ENCODE measurements around the gene R3HDM2.

R3HDM2 gene

DNA sequence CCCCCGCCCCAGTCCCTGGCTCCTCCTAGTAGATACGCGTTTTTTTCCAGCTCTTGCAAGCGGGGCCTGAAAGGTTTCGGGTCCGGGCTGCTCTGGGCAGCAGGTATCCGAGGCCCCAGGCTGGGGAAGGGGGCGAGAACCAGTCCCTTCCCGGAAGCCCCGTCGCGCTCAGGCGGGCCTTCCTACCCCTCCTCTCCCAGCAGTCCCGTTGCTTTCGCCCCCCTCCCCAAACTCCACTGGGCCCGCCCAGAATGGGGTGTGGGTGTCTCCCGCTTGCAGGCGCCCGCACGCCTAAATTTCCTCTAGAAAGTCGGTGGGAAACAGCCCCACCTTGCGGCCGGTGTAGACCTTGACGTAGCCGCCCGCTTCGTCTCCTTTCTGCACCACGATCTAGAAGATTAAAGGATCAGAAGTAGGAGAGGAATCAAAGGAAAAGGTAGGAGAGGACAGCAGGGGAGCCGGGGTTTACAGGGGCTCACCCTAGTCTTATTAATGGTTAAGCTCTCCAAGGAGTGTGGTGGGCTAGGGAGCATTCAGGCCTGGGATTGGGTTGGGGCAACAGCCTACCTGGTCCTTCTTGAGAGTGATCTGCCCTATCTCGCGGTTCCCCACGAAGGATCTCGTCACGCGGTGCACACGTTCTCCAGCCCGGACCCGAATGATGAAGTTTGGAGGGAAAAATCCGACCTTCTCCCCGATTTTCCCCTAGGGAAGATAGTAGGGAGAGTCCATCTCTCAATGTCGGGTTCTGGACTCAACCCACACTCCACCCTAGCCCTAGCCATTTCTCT, 187.1 kb downstream of the R3HDM2 start:
- H3K4me3 ChIP-seq (ENCODE audit: low read depth, low read length) = no peak overlapping the region
- DNase-seq (ENCODE audit: low read depth) = peak; percentile 88
- TF ChIP-seq, protein P1, sequence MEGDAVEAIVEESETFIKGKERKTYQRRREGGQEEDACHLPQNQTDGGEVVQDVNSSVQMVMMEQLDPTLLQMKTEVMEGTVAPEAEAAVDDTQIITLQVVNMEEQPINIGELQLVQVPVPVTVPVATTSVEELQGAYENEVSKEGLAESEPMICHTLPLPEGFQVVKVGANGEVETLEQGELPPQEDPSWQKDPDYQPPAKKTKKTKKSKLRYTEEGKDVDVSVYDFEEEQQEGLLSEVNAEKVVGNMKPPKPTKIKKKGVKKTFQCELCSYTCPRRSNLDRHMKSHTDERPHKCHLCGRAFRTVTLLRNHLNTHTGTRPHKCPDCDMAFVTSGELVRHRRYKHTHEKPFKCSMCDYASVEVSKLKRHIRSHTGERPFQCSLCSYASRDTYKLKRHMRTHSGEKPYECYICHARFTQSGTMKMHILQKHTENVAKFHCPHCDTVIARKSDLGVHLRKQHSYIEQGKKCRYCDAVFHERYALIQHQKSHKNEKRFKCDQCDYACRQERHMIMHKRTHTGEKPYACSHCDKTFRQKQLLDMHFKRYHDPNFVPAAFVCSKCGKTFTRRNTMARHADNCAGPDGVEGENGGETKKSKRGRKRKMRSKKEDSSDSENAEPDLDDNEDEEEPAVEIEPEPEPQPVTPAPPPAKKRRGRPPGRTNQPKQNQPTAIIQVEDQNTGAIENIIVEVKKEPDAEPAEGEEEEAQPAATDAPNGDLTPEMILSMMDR (IDR thresholded peaks at IDR 0.05; ENCODE audit: low read depth, low read length) = peak; percentile 82
- TF ChIP-seq, protein P2, sequence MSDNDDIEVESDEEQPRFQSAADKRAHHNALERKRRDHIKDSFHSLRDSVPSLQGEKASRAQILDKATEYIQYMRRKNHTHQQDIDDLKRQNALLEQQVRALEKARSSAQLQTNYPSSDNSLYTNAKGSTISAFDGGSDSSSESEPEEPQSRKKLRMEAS (IDR thresholded peaks at IDR 0.05; ENCODE audit: low read depth, low read length) = no peak
- TF ChIP-seq POLR2A (IDR thresholded peaks at IDR 0.05; ENCODE audit: extremely low read depth, insufficient read length) = no peak
- no peak for TF ChIP-seq MYC (IDR thresholded peaks at IDR 0.05; ENCODE audit: low read depth, low read length)

DNA sequence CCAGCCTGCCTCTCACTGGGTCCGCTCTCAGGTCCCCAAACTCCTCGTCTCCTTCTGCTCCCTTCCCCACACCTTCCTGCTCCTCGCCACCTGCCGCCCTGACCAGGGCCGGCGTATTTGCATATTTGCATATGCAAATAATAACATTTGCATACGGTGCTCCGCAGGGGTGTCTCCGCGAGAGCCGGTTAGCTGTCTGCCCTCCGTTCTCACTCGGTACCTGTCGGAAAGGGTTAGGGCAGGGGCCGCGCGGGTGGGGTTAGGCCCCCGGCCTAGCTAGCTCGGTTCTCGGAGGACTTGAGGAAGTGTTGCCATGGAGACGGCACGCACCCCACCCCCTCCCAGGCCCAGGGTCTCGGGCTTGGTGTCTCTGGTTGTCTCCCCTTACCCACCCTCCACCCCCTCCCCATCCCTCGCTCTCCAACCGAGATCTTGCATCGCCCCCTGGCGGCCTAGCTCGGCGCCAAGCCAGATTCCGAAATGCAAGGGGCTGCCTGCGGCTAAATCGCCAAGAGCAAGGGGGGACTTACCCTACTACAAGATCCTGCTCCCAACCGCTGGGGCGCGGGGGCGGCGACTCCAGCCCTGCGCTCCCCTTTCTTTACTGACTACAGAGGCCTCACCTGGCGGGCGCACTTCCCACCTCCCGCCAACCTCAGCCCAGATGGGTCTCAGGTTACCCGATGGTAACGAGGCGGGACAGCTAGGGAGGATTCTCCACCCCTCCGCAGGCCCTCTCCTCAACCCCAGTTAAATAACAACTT, 188.0 kb downstream of the R3HDM2 start:
- H3K4me3 ChIP-seq (ENCODE audit: low read depth, low read length) = peak overlapping the region; percentile 28
- TF ChIP-seq POLR2A (IDR thresholded peaks at IDR 0.05; ENCODE audit: extremely low read depth, insufficient read length) (no peak), MYC (IDR thresholded peaks at IDR 0.05; ENCODE audit: low read depth, low read length) (0 out of 2 replicates have a peak, but pooled peaks have one; percentile 14)
- TF ChIP-seq, protein P1 (IDR thresholded peaks at IDR 0.05; ENCODE audit: low read depth, low read length) = peak; percentile 73
- TF ChIP-seq, protein P2 (IDR thresholded peaks at IDR 0.05; ENCODE audit: low read depth, low read length) = no peak
- peak; percentile 83 for DNase-seq (ENCODE audit: low read depth)

DNA sequence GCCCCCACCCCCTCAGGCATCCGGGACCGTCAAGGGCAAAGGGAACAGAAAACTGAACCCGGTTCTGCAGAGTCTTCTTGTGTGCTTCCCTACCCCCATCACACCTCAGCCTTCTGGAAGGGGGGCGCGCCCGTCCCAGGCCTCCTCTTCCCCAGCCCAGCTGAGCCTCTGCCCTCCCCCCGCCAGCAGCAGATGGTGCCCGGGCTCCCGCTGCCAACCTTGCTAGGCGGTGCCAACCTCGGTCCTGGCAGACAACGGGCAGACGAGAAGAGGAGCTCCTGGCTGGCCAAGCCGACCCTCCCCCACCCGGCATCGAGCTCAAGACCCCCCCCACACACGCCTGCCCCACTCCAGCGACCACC, 188.5 kb downstream of the R3HDM2 start:
- TF ChIP-seq, protein P2 (IDR thresholded peaks at IDR 0.05; ENCODE audit: low read depth, low read length) = no peak
- TF ChIP-seq, protein P1 (IDR thresholded peaks at IDR 0.05; ENCODE audit: low read depth, low read length) = no peak
- TF ChIP-seq MYC (IDR thresholded peaks at IDR 0.05; ENCODE audit: low read depth, low read length) (no peak), POLR2A (IDR thresholded peaks at IDR 0.05; ENCODE audit: extremely low read depth, insufficient read length) (no peak)
- H3K4me3 ChIP-seq (ENCODE audit: low read depth, low read length) = no peak overlapping the region
- no peak for DNase-seq (ENCODE audit: low read depth)

DNA sequence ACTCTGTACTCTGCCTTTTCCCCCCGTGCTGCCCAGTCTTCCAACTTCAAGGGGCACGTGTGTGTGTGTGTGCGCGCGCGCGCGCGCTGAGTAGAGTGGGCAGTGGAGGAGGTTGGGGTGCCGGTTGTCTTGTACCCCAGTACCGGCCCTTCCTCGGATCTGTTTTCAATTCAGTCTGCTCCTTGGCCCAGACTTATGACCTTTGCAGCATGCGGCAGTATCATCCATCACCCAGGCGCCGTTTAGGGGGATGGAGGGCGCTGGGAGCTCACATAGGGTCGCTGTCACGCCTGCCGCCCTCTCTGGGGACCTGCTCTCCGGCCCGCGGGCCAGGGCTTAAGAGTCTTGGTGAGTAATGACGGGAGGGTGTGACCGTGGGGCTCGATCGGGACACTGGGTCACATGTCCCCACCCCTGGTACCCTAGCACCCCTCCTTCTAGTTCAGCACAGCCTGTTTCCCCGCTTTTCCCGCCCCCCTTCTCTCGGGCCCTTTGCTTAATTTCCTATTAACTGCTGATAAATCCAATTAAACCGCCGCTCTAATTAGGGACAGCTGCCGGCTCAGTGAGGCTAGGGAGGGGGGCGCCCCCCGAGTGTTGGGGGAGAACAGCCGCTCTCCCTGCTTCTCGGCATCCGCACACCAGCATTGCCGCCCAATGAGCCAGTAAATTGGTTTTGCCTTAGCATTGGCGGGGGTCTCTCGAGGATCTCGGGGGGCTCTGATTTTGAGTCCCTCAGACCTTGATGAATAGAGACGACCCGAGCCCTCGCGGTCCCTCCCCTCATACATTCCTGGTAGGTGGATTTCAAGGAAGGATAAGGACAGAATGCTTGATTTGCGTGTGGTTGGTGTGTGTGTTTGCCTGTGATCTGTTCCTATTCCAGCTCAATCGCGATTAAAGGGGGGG, 189.2 kb downstream of the R3HDM2 start:
- no peak overlapping the region for H3K4me3 ChIP-seq (ENCODE audit: low read depth, low read length)
- no peak for DNase-seq (ENCODE audit: low read depth)
- TF ChIP-seq MYC (IDR thresholded peaks at IDR 0.05; ENCODE audit: low read depth, low read length) = no peak
- TF ChIP-seq POLR2A (IDR thresholded peaks at IDR 0.05; ENCODE audit: extremely low read depth, insufficient read length) = no peak
- TF ChIP-seq, protein P1 (IDR thresholded peaks at IDR 0.05; ENCODE audit: low read depth, low read length) = no peak
- TF ChIP-seq, protein P2 (IDR thresholded peaks at IDR 0.05; ENCODE audit: low read depth, low read length) = no peak

DNA sequence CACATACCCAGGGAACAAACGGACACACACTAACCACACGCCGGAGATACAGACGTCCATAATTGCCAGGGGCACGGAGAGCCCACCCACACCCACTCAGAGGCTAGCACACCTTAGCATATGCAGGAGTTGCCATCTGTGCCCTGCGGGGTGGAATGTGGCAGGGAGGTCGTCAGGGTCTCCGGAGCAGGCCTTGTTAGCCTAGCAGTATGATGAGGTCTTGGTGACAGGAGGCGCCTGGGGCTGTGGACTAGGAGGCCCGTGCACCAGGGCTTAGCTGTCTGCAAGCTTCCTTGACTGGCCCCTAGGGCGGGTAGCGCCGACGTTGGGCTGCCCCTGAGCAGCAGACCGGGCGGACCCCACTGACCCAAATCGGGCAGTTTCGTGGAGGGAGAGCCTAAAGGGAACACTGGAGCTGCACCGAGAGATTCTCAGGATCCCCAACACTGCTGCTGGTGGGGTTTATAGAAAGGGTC, 189.9 kb downstream of the R3HDM2 start:
- TF ChIP-seq POLR2A (IDR thresholded peaks at IDR 0.05; ENCODE audit: extremely low read depth, insufficient read length) (no peak), MYC (IDR thresholded peaks at IDR 0.05; ENCODE audit: low read depth, low read length) (no peak)
- TF ChIP-seq, protein P2 (IDR thresholded peaks at IDR 0.05; ENCODE audit: low read depth, low read length) = no peak
- TF ChIP-seq, protein P1 (IDR thresholded peaks at IDR 0.05; ENCODE audit: low read depth, low read length) = no peak
- no peak overlapping the region for H3K4me3 ChIP-seq (ENCODE audit: low read depth, low read length)

More for the DNA sequence above, 189.9 kb downstream of the R3HDM2 start:
- peak; percentile 62 for DNase-seq (ENCODE audit: low read depth)
